GM12878 (cell line): ENCODE data around the gene IPO5. TPM values are rescaled to one million over a fixed set of nuclear protein-coding genes. Genes with fewer than 3 reads are reported as not detected.

Experiments
- ATAC-seq: fragments of 200-7000 bp; cut with Tn5 transposase; 3 replicates; pipeline ENCODE4 v1.9.1; 2020; ENCODE audit warnings: mild to moderate bottlenecking, moderate library complexity
- BruUV-seq: library from RNA; stranded (reverse); fragments of 400-500 nt; replicated peaks from 2 replicates; lab custom pipeline; 2021; lab: Mats Ljungman, UMichigan
- CTCF ChIA-PET: fragments of 300-600 bp; sonication (Branson Sonifier 250); formaldehyde crosslinking; extraction: SDS; loops from one replicate; lab custom pipeline; 2021; ENCODE audit warnings: inconsistent platforms; lab: Yijun Ruan, JAX
- POLR2A ChIA-PET: fragments of 350-600 bp; formaldehyde crosslinking; extraction: SDS; loops from one replicate; lab custom pipeline; 2021; ENCODE audit warnings: inconsistent platforms; lab: Charles Lee
- RAD21 ChIA-PET: fragments of 300-600 bp; sonication (Branson Sonifier 250); formaldehyde crosslinking; loops from one replicate; lab custom pipeline; 2023; ENCODE audit warnings: antibody characterized with exemption; ENCODE audit not compliant: unreplicated experiment; lab: Charles Lee
- SMC1A ChIA-PET: fragments of 300-600 bp; sonication (Branson Sonifier 250); formaldehyde crosslinking; loops from one replicate; lab custom pipeline; 2023; ENCODE audit not compliant: unreplicated experiment, uncharacterized antibody; lab: Charles Lee
- DNase-seq: peaks from one replicate; pipeline ENCODE4 v3.0.0-alpha.2; 2011; ENCODE audit warnings: low read depth, low spot score
- FAIRE-seq: peaks from 3 replicates; lab custom pipeline; 2011; peaks lifted over from hg19 to GRCh38; lab: Jason Lieb, UNC
- H2AFZ ChIP-seq: 2 replicates; pipeline ENCODE4 v1.6.0; 2011; ENCODE audit warnings: low read depth, low read length, control low read depth; ENCODE audit not compliant: control insufficient read depth
- H3K27ac ChIP-seq: 2 replicates; pipeline ENCODE4 v1.5.1; 2011; ENCODE audit warnings: control low read depth; ENCODE audit not compliant: control insufficient read depth, insufficient read depth
- H3K27me3 ChIP-seq, 2 experiments: replicated peaks in 1 of 2; 2 replicates each; pipeline versions ENCODE4 v1.6.0 to v1.6.1; 2011; ENCODE audit warnings: low read length in 1 of 2; ENCODE audit not compliant: control insufficient read depth in 2 of 2, insufficient read depth in 2 of 2
- H3K36me3 ChIP-seq, 2 experiments: 2 replicates each; pipeline ENCODE4 v1.5.1; 2011; ENCODE audit warnings: low read length in 1 of 2; ENCODE audit not compliant: control insufficient read depth in 2 of 2, insufficient read depth in 2 of 2
- H3K4me1 ChIP-seq: 2 replicates; pipeline ENCODE4 v1.6.1; 2011; ENCODE audit warnings: mild to moderate bottlenecking, low read length, moderate library complexity, mixed read lengths; ENCODE audit not compliant: control insufficient read depth, insufficient read depth
- H3K4me2 ChIP-seq: 2 replicates; pipeline ENCODE4 v1.6.0; 2011; ENCODE audit warnings: control low read depth; ENCODE audit not compliant: control insufficient read depth, insufficient read depth
- H3K4me3 ChIP-seq: fragments of 200-600 bp; sonication (generic); 2 replicates; pipeline ENCODE4 v1.5.1; 2016
- H3K79me2 ChIP-seq: 2 replicates; pipeline ENCODE4 v1.6.0; 2011; ENCODE audit warnings: low read length; ENCODE audit not compliant: control insufficient read depth, insufficient read depth
- H3K9ac ChIP-seq: 2 replicates; pipeline ENCODE4 v1.8.0; 2011; ENCODE audit warnings: low read length, control low read depth, mixed read lengths; ENCODE audit not compliant: control insufficient read depth, insufficient read depth
- H3K9me3 ChIP-seq: replicated peaks from 3 replicates; pipeline ENCODE4 v1.5.1; 2011; ENCODE audit warnings: mild to moderate bottlenecking, low read length; ENCODE audit not compliant: control insufficient read depth, insufficient read depth
- H4K20me1 ChIP-seq: 2 replicates; pipeline ENCODE4 v1.6.0; 2011; ENCODE audit not compliant: control insufficient read depth, insufficient read depth
- CHD4 ChIP-seq: fragments of 200-600 bp; sonication (generic); IDR thresholded peaks from 2 replicates; pipeline ENCODE4 v1.6.1; 2016; ENCODE audit warnings: mild to moderate bottlenecking
- ELK1 ChIP-seq: IDR thresholded peaks from 2 replicates; pipeline ENCODE4 v1.6.1; 2012; ENCODE audit warnings: low read depth, low read length, improper control_type of control experiment
- ESRRA ChIP-seq: IDR thresholded peaks from 2 replicates; pipeline ENCODE4 v1.6.1; 2012; ENCODE audit warnings: mild to moderate bottlenecking, low read length, improper control_type of control experiment
- IKZF2 ChIP-seq, 2 experiments: fragments of 450-650 bp; IDR thresholded peaks; 2 replicates each; pipeline ENCODE4 v1.6.1; 2017; ENCODE audit warnings: mild to moderate bottlenecking in 2 of 2, moderate library complexity in 2 of 2
- NFXL1 ChIP-seq: fragments of 450-650 bp; IDR thresholded peaks from 2 replicates; pipeline ENCODE4 v1.6.1; 2017; ENCODE audit warnings: antibody characterized with exemption, mild to moderate bottlenecking, borderline replicate concordance
- NKRF ChIP-seq: fragments of 450-650 bp; conservative IDR thresholded peaks from 2 replicates; pipeline ENCODE4 v1.6.1; 2017; ENCODE audit warnings: mild to moderate bottlenecking, moderate library complexity
- RFX5 ChIP-seq: IDR thresholded peaks from 2 replicates; pipeline ENCODE4 v1.6.1; 2011; ENCODE audit warnings: low read depth, low read length, improper control_type of control experiment
- STAT3 ChIP-seq: IDR thresholded peaks from 2 replicates; pipeline ENCODE4 v1.6.1; 2011; ENCODE audit warnings: low read depth, low read length, improper control_type of control experiment
- TAF1 ChIP-seq: IDR thresholded peaks from 2 replicates; pipeline ENCODE4 v1.6.1; 2011; ENCODE audit warnings: mild to moderate bottlenecking, low read depth, low read length, borderline replicate concordance
- USF2 ChIP-seq: IDR thresholded peaks from 2 replicates; pipeline ENCODE4 v1.6.1; 2011; ENCODE audit warnings: low read depth, low read length, improper control_type of control experiment, borderline replicate concordance
- WRNIP1 ChIP-seq: IDR thresholded peaks from 2 replicates; pipeline ENCODE4 v1.6.1; 2011; ENCODE audit warnings: low read depth, low read length, improper control_type of control experiment, borderline replicate concordance
- ZZZ3 ChIP-seq: IDR thresholded peaks from 2 replicates; pipeline ENCODE4 v1.6.1; 2011; ENCODE audit warnings: low read depth; ENCODE audit not compliant: control insufficient read depth, insufficient read length
- WGBS: methylation state at CpG from one replicate; pipeline ENCODE4 v1.1.6; 2016; ENCODE audit warnings: low lambda C conversion rate; ENCODE audit not compliant: insufficient replicate concordance, insufficient coverage; ENCODE audit errors: missing lambda C conversion rate; 5-methylcytosine and 5-hydroxymethylcytosine counted together
- in situ Hi-C: fragments of 300-500 bp; cut with MboI; formaldehyde crosslinking; loops from 9 replicates; pipeline ENCODE4 v1.14.3; 2018; ENCODE audit warnings: mixed read lengths
- intact Hi-C: fragments of 100-400 bp; cut with micrococcal nuclease; formaldehyde crosslinking; loops from one replicate; pipeline ENCODE4 v1.14.2; 2022; ENCODE audit not compliant: unreplicated experiment
- polyA plus RNA-seq, 11 experiments: library from polyadenylated mRNA; depleted of rRNA in 4 of 11; unstranded in 6 of 11; stranded (reverse) in 5 of 11; fragments of >200 nt; fragmentation: Nextera tagmentation in 4 of 11; fragmentation: Illumina TruSeq in 1 of 11; extraction: Ambion mirVana in 4 of 11; extraction: Trizol in 1 of 11; gene quantifications; 1 replicate in 1 of 11; 2 replicates in 10 of 11; pipeline versions ENCODE4 v1.2.1 to v1.2.3, GENCODE V29; 2011 to 2016; ENCODE audit warnings: inconsistent platforms in 2 of 11, missing spikeins in 2 of 11, low read depth in 1 of 11
- total RNA-seq, 4 experiments: library from RNA; depleted of rRNA in 3 of 4; stranded (reverse); fragments of >200 nt in 3 of 4; fragmentation: Illumina TruSeq in 1 of 4; extraction: Trizol in 1 of 4; gene quantifications; 2 replicates each; pipeline versions ENCODE4 v1.2.1 to v1.2.3, GENCODE V29; 2013 to 2021

Gene IPO5
- total and polyA plus RNA-seq, 10 of the 15 experiments (the other 5 are each of a cell fraction or from before 2014, with no cell fraction given): 45.7 to 196 (median 134) TPM

- Histone ChIP-seq H3K4me1 (no peaks in the 10 kb centered on the region), H2AFZ (no peak overlapping the region), H3K9ac (no peak overlapping the region), H3K27ac (no peak overlapping the region), H3K4me2 (no peak overlapping the region), H3K36me3 (no peaks in the 10 kb centered on the region), H3K4me3 (no peak overlapping the region)
- DNase-seq: no peak
- SMC1A ChIA-PET: interaction anchor here (0.5 kb wide), 1 partner anchor 723 kb away, joined by 3 read pairs; no protein-coding TSS in a partner anchor
- intact Hi-C loops: no loop called here
- CTCF ChIA-PET: no interaction called here
- no peak for FAIRE-seq
- RAD21 ChIA-PET: no interaction called here
- POLR2A ChIA-PET: no interaction called here
- BruUV-seq: no TSS peak
- no peak for ATAC-seq
- 0% methylated on average over 2 of the region's 2 CpGs for WGBS
- no peak for TF ChIP-seq ESRRA
- no peak for TF ChIP-seq RFX5
- no peak for TF ChIP-seq NFXL1
- TF ChIP-seq STAT3: no peak
- no peak for TF ChIP-seq IKZF2 (IDR thresholded peaks at IDR 0.05)
- no peak for TF ChIP-seq USF2
- TF ChIP-seq TAF1: no peak
- TF ChIP-seq, all 136 proteins: peak for 0
- no peaks in the 10 kb centered on the region; a peak in 1 of 4 replicates for H3K27me3 ChIP-seq
- no peaks in the 10 kb centered on the region for H3K79me2 ChIP-seq
- no peaks in the 10 kb centered on the region for H3K9me3 ChIP-seq
- in situ Hi-C loops: loop anchor here (5.0 kb wide), 1 partner anchor 52 kb away; no protein-coding TSS in a partner anchor
- H4K20me1 ChIP-seq: no peaks in the 10 kb centered on the region
Measured at GRCh38 chr13:97904059-97904458, 49.4 kb upstream of the IPO5 start.

DNA sequence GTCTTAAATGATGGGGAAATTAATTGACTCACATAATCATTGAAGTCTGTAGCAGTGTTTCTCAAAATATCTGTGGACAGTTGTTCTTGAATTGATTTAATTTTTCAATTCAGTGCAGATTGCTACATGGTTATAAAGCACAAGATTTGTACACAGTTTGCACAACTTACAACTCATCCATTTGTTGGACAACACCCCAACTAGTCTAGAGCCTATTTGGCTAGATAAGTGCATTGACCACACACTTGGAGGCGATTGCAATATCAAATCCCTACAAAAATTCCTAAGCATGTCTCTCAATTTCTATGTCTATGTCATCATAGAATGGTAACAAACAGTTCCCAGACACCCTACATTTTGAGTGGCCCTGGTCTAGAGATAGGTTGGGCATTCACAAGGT, 48.0 kb upstream of the IPO5 start:
- FAIRE-seq (no peak), ATAC-seq (no peak), DNase-seq (no peak)
- Histone ChIP-seq H4K20me1 (no peaks in the 10 kb centered on the region), H3K36me3 (no peaks in the 10 kb centered on the region), H3K4me3 (no peak overlapping the region), H3K79me2 (no peaks in the 10 kb centered on the region), H3K9me3 (no peaks in the 10 kb centered on the region), H3K27ac (no peak overlapping the region), H3K9ac (no peak overlapping the region), H2AFZ (no peak overlapping the region), H3K4me2 (no peak overlapping the region), H3K27me3 (no peaks in the 10 kb centered on the region; a peak in 1 of 4 replicates), H3K4me1 (no peaks in the 10 kb centered on the region)
- CTCF ChIA-PET: no interaction called here
- POLR2A ChIA-PET: no interaction called here
- WGBS: 0% methylated on average over 1 of the region's 1 CpG
- RAD21 ChIA-PET: no interaction called here
- SMC1A ChIA-PET: no interaction called here
- intact Hi-C loops (no loop called here), in situ Hi-C loops (no loop called here)
- no TSS peak for BruUV-seq
- TF ChIP-seq USF2: no peak
- TF ChIP-seq NKRF: no peak
- TF ChIP-seq WRNIP1: no peak
- TF ChIP-seq CHD4: no peak
- no peak for TF ChIP-seq ELK1
- no peak for TF ChIP-seq ZZZ3
